ENCODE measurements around the gene PRPF6. TPM values are rescaled to one million over a fixed set of nuclear protein-coding genes. Genes with fewer than 3 reads are reported as not detected.

The PRPF6 gene
- total and polyA plus RNA-seq, 2 of the 13 experiments (the other 11 are each of a cell fraction or from before 2014, with no cell fraction given), result 63.7 to 101 TPM

GRCh38 chr20:64056639-64056888 is 75.6 kb downstream of the PRPF6 start (continued):
- no peak for TF ChIP-seq ZNF407 (CRISPR knock-in tag; IDR thresholded peaks at IDR 0.05; ENCODE audit: not compliant biosample characterization)
- no peak for TF ChIP-seq ZNF75D (CRISPR knock-in tag; IDR thresholded peaks at IDR 0.05; ENCODE audit: borderline replicate concordance)
- no peak for TF ChIP-seq CEBPZ (IDR thresholded peaks at IDR 0.05; ENCODE audit: low read length)
- TF ChIP-seq SALL2 (CRISPR knock-in tag; IDR thresholded peaks at IDR 0.05), result 0 out of 2 replicates have a peak, but pooled peaks have one; percentile 4
- no peak for TF ChIP-seq ZFP36 (IDR thresholded peaks at IDR 0.05; ENCODE audit: borderline replicate concordance, low read depth, low read length, partially characterized antibody)
- no peak for TF ChIP-seq RFX1 (IDR thresholded peaks at IDR 0.05)
- peak; percentile 6; the same call in 1 of the 2 replicates for TF ChIP-seq TFE3 (CRISPR knock-in tag; IDR thresholded peaks at IDR 0.05)
- no peak for TF ChIP-seq ZNF446 (CRISPR knock-in tag; IDR thresholded peaks at IDR 0.05)
- no peak for TF ChIP-seq NRL (CRISPR knock-in tag; IDR thresholded peaks at IDR 0.05; ENCODE audit: borderline replicate concordance)
- TF ChIP-seq, protein P1, sequence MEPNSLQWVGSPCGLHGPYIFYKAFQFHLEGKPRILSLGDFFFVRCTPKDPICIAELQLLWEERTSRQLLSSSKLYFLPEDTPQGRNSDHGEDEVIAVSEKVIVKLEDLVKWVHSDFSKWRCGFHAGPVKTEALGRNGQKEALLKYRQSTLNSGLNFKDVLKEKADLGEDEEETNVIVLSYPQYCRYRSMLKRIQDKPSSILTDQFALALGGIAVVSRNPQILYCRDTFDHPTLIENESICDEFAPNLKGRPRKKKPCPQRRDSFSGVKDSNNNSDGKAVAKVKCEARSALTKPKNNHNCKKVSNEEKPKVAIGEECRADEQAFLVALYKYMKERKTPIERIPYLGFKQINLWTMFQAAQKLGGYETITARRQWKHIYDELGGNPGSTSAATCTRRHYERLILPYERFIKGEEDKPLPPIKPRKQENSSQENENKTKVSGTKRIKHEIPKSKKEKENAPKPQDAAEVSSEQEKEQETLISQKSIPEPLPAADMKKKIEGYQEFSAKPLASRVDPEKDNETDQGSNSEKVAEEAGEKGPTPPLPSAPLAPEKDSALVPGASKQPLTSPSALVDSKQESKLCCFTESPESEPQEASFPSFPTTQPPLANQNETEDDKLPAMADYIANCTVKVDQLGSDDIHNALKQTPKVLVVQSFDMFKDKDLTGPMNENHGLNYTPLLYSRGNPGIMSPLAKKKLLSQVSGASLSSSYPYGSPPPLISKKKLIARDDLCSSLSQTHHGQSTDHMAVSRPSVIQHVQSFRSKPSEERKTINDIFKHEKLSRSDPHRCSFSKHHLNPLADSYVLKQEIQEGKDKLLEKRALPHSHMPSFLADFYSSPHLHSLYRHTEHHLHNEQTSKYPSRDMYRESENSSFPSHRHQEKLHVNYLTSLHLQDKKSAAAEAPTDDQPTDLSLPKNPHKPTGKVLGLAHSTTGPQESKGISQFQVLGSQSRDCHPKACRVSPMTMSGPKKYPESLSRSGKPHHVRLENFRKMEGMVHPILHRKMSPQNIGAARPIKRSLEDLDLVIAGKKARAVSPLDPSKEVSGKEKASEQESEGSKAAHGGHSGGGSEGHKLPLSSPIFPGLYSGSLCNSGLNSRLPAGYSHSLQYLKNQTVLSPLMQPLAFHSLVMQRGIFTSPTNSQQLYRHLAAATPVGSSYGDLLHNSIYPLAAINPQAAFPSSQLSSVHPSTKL (CRISPR knock-in tag; IDR thresholded peaks at IDR 0.05), result peak; percentile 45
- TF ChIP-seq MAF1 (CRISPR knock-in tag; IDR thresholded peaks at IDR 0.05; ENCODE audit: borderline replicate concordance), result peak; percentile 34; the same call in 1 of the 2 replicates
- TF ChIP-seq SMAD9 (CRISPR knock-in tag; IDR thresholded peaks at IDR 0.05), result no peak
- TF ChIP-seq MXI1 (IDR thresholded peaks at IDR 0.05; ENCODE audit: borderline replicate concordance, low read depth, low read length), result no peak; the same call in 2 of the 3 replicates

Data from HepG2 (cell line).